Liver (tissue), 3 donors: ENCODE measurements around the gene RNF182.

Source experiments
- FOXA1 ChIP-seq: IDR thresholded peaks from 2 replicates; pipeline ENCODE4 v1.6.1; 2016; ENCODE audit warnings: antibody characterized with exemption
- HNF4A ChIP-seq, 2 donors: conservative IDR thresholded peaks; 2 replicates each; pipeline ENCODE4 v1.6.1; 2016; ENCODE audit warnings: antibody characterized with exemption in 2 of 2, mild to moderate bottlenecking in 2 of 2
- JUND ChIP-seq, 2 donors: IDR thresholded peaks; 2 replicates each; pipeline ENCODE4 v1.6.1; 2016; ENCODE audit warnings: antibody characterized with exemption in 2 of 2
- MAX ChIP-seq: IDR thresholded peaks from 2 replicates; pipeline ENCODE4 v1.6.1; 2016; ENCODE audit warnings: antibody characterized with exemption
- NR2F2 ChIP-seq: IDR thresholded peaks from 2 replicates; pipeline ENCODE4 v1.6.1; 2016; ENCODE audit warnings: antibody characterized with exemption
- RAD21 ChIP-seq, 2 donors: IDR thresholded peaks; 2 replicates each; pipeline ENCODE4 v1.6.1; 2016; ENCODE audit warnings: antibody characterized with exemption in 2 of 2, mild to moderate bottlenecking in 2 of 2
- SP1 ChIP-seq: IDR thresholded peaks from 2 replicates; pipeline ENCODE4 v1.6.1; 2018; ENCODE audit warnings: antibody characterized with exemption, mild to moderate bottlenecking
- TAF1 ChIP-seq: conservative IDR thresholded peaks from 2 replicates; pipeline ENCODE4 v1.6.1; 2016; ENCODE audit warnings: antibody characterized with exemption, mild to moderate bottlenecking
- YY1 ChIP-seq: IDR thresholded peaks from 2 replicates; pipeline ENCODE4 v1.6.1; 2016; ENCODE audit warnings: antibody characterized with exemption, mild to moderate bottlenecking
- TF ChIP-seq, protein P1 (sequence below): fragments of 150-350 bp; IDR thresholded peaks from 2 replicates; pipeline ENCODE4 v1.5.1; 2017; ENCODE audit warnings: improper control_type of control experiment, low read depth, low read length; ENCODE audit not compliant: missing input control
- TF ChIP-seq, protein P2 (sequence below): IDR thresholded peaks from 2 replicates; pipeline ENCODE4 v1.6.1; 2016; ENCODE audit warnings: antibody characterized with exemption
- donor health status: healthy.
- donor health status: healthy.

DNA sequence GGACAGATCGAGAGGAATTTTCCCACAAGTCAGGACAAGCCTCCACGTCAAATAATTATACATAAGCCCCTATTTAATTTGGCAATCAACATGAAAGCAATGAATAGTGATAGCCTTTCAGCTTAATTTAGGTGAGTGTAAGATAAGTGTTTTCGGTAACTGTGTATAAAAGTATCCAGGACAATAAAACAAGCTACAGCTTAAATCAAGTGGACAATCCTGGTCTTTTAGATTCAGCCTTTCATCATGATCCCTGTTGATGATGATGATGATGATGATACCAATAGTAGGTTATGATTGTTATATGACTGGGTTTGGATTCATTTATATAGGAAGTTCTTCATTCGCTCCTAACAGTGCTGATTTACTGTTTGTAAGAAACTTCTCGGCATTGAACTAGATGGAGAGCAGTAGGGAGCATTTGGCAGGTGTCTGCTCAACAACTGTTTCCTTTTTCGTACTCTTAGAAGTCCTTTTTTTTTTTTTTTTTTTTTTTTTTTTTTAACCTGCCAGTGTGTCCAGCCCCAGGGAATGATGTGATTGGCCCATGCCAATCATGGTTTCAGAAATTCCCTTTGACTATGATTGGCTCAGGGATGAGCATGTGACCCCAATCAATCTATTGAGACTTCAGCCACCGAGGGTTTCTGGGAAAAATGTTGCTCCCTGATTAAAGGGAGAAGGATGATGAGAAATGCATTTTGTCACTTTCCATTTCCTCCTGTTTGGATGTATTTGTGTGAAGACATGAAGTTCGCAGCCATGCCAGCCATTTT, 11.3 kb upstream of the RNF182 start:
- TF ChIP-seq, protein P1, sequence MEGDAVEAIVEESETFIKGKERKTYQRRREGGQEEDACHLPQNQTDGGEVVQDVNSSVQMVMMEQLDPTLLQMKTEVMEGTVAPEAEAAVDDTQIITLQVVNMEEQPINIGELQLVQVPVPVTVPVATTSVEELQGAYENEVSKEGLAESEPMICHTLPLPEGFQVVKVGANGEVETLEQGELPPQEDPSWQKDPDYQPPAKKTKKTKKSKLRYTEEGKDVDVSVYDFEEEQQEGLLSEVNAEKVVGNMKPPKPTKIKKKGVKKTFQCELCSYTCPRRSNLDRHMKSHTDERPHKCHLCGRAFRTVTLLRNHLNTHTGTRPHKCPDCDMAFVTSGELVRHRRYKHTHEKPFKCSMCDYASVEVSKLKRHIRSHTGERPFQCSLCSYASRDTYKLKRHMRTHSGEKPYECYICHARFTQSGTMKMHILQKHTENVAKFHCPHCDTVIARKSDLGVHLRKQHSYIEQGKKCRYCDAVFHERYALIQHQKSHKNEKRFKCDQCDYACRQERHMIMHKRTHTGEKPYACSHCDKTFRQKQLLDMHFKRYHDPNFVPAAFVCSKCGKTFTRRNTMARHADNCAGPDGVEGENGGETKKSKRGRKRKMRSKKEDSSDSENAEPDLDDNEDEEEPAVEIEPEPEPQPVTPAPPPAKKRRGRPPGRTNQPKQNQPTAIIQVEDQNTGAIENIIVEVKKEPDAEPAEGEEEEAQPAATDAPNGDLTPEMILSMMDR: no peak
- no peak for TF ChIP-seq MAX
- TF ChIP-seq YY1: no peak
- no peak for TF ChIP-seq RAD21 (IDR thresholded peaks at IDR 0.05)
- TF ChIP-seq SP1: no peak
- no peak for TF ChIP-seq FOXA1
- no peak for TF ChIP-seq HNF4A (conservative IDR thresholded peaks at IDR 0.05)
- TF ChIP-seq JUND (IDR thresholded peaks at IDR 0.05): no peak
- TF ChIP-seq, protein P2, sequence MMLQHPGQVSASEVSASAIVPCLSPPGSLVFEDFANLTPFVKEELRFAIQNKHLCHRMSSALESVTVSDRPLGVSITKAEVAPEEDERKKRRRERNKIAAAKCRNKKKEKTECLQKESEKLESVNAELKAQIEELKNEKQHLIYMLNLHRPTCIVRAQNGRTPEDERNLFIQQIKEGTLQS: no peak
- TF ChIP-seq NR2F2: no peak
- no peak for TF ChIP-seq TAF1
